ENCODE results near the gene ZNF253. TPM values are rescaled to one million over a fixed set of nuclear protein-coding genes. Genes with fewer than 3 reads are reported as not detected.

Gene ZNF253
- total RNA-seq, 3 donors from 2014 or later (not counting 1 experiment from before 2014, with no cell fraction given), result 8.6 to 14.7 (median 10.1) TPM

- WGBS (ENCODE audit: insufficient coverage), result 96% methylated on average over 2 of the region's 2 CpGs
- H3K36me3 ChIP-seq (ENCODE audit: control insufficient read depth, insufficient read depth, low read length), result peaks cover 7% of the 10 kb centered on the region
- Mint-ChIP-seq H3K4me3 (no peak overlapping the region), H3K36me3 (peaks cover 29% of the 10 kb centered on the region), H3K9me3 (peaks cover 2 to 22% of the 10 kb centered on the region in 2 donors), H3K27me3 (ENCODE audit: low read depth in 2 of 2) (peaks cover 0 to 7% of the 10 kb centered on the region in 2 donors), H3K4me1 (no peaks in the 10 kb centered on the region), H3K27ac (no peak overlapping the region)
- no peaks in the 10 kb centered on the region for H3K27me3 ChIP-seq (ENCODE audit: control insufficient read depth, insufficient read depth, low read length)
- DNase-seq, result no peak
- H3K9me3 ChIP-seq (ENCODE audit: control insufficient read depth, insufficient read depth, low read length), result peaks cover 24% of the 10 kb centered on the region
- no peak for ATAC-seq
- no peak for TF ChIP-seq CTCF (IDR thresholded peaks at IDR 0.05)
- H3K4me1 ChIP-seq (ENCODE audit: control insufficient read depth, insufficient read depth, low read length), result no peaks in the 10 kb centered on the region
- intact Hi-C loops (cut with micrococcal nuclease), result no loop called here
- no peak overlapping the region for H3K27ac ChIP-seq (ENCODE audit: low read length)
- H3K4me3 ChIP-seq (ENCODE audit: low read length), result no peak overlapping the region
Measured at GRCh38 chr19:19937403-19937802, 71.7 kb downstream of the ZNF253 start.

GRCh38 chr19:19938449-19938848, 72.8 kb downstream of the ZNF253 start:
- TF ChIP-seq CTCF (IDR thresholded peaks at IDR 0.05), result no peak
- peaks cover 18% of the 10 kb centered on the region for H3K36me3 Mint-ChIP-seq
- H3K4me1 Mint-ChIP-seq, result no peaks in the 10 kb centered on the region
- ATAC-seq, result no peak
- DNase-seq, result no peak
- intact Hi-C loops (cut with micrococcal nuclease), result no loop called here
- peaks cover 0 to 7% of the 10 kb centered on the region in 2 donors for H3K27me3 Mint-ChIP-seq (ENCODE audit: low read depth in 2 of 2)
- H3K36me3 ChIP-seq (ENCODE audit: control insufficient read depth, insufficient read depth, low read length), result peaks cover 2% of the 10 kb centered on the region
- H3K4me3 Mint-ChIP-seq, result no peak overlapping the region
- no peaks in the 10 kb centered on the region for H3K27me3 ChIP-seq (ENCODE audit: control insufficient read depth, insufficient read depth, low read length)
- H3K9me3 ChIP-seq (ENCODE audit: control insufficient read depth, insufficient read depth, low read length), result peaks cover 24% of the 10 kb centered on the region
- H3K9me3 Mint-ChIP-seq, result peaks cover 2 to 16% of the 10 kb centered on the region in 2 donors
- H3K4me3 ChIP-seq (ENCODE audit: low read length), result no peak overlapping the region
- H3K27ac Mint-ChIP-seq, result no peak overlapping the region
- H3K4me1 ChIP-seq (ENCODE audit: control insufficient read depth, insufficient read depth, low read length), result no peaks in the 10 kb centered on the region
- H3K27ac ChIP-seq (ENCODE audit: low read length), result no peak overlapping the region
- WGBS (ENCODE audit: insufficient coverage), result 27% methylated on average over 2 of the region's 2 CpGs

- Mint-ChIP-seq H3K27ac (no peak overlapping the region), H3K4me1 (no peaks in the 10 kb centered on the region), H3K36me3 (peaks cover 8% of the 10 kb centered on the region), H3K27me3 (ENCODE audit: low read depth in 2 of 2) (peaks cover 2 to 7% of the 10 kb centered on the region in 2 donors), H3K9me3 (peaks cover 0 to 9% of the 10 kb centered on the region in 2 donors), H3K4me3 (no peak overlapping the region)
- no peak for DNase-seq
- Histone ChIP-seq H3K9me3 (ENCODE audit: control insufficient read depth, insufficient read depth, low read length) (peaks cover 10% of the 10 kb centered on the region), H3K27me3 (ENCODE audit: control insufficient read depth, insufficient read depth, low read length) (no peaks in the 10 kb centered on the region), H3K36me3 (ENCODE audit: control insufficient read depth, insufficient read depth, low read length) (no peaks in the 10 kb centered on the region), H3K27ac (ENCODE audit: low read length) (no peak overlapping the region), H3K4me1 (ENCODE audit: control insufficient read depth, insufficient read depth, low read length) (no peaks in the 10 kb centered on the region), H3K4me3 (ENCODE audit: low read length) (no peak overlapping the region)
- WGBS (ENCODE audit: insufficient coverage), result 80% methylated on average over 8 of the region's 8 CpGs
- ATAC-seq, result no peak
- intact Hi-C loops (cut with micrococcal nuclease), result no loop called here
- TF ChIP-seq CTCF (IDR thresholded peaks at IDR 0.05), result no peak
Measured at GRCh38 chr19:19943848-19944582, 78.3 kb downstream of the ZNF253 start.

Other genes starting within 250 kb of the ZNF253 start
- 10 to 100 TPM; 10.7 to 15.9 (median 11.1) TPM for gene PBX4, start 247.2 kb upstream of the ZNF253 start, total RNA-seq
- gene LPAR2, start 237.7 kb upstream of the ZNF253 start, total RNA-seq, result 10 to 100 TPM; 52.1 to 81.5 (median 56.4) TPM
- gene GMIP, start 222.2 kb upstream of the ZNF253 start, total RNA-seq, result 100 to 1,000 TPM; 134 to 188 (median 150) TPM
- gene ATP13A1, start 202.2 kb upstream of the ZNF253 start, total RNA-seq, result 10 to 100 TPM; 58.1 to 73.2 (median 67.7) TPM
- 10 to 100 TPM; 35.7 to 58.7 (median 41.0) TPM for gene ZNF101, start 197.0 kb upstream of the ZNF253 start, total RNA-seq
- gene ZNF14, start 132.8 kb upstream of the ZNF253 start, total RNA-seq, result 10 to 100 TPM; 12.7 to 18.6 (median 14.0) TPM
- gene ZNF506, start 44.1 kb upstream of the ZNF253 start, total RNA-seq, result 10 to 100 TPM; 35.0 to 62.8 (median 44.0) TPM
- gene ZNF93, start 35.1 kb downstream of the ZNF253 start, total RNA-seq, result 1 to 10 TPM; 2.2 to 5.2 (median 4.2) TPM
- gene ZNF682, start 173.6 kb downstream of the ZNF253 start, total RNA-seq, result 10 to 100 TPM in 2 of 3 donors, 1 to 10 TPM in 1; 9.6 to 16.1 (median 13.4) TPM
- 1 to 10 TPM; 1.6 to 3.2 (median 1.8) TPM for gene ZNF90, start 212.1 kb downstream of the ZNF253 start, total RNA-seq